IMR-90 (cell line): ENCODE measurements around the gene ATG7.

Source experiments
- CEBPB ChIP-seq: IDR thresholded peaks from 2 replicates; pipeline ENCODE4 v1.6.1; 2012; ENCODE audit warnings: low read depth, low read length, improper control_type of control experiment
- POLR2A ChIP-seq: IDR thresholded peaks from 2 replicates; pipeline ENCODE4 v1.6.1; 2012; ENCODE audit warnings: mild to moderate bottlenecking, low read depth, low read length
- RAD21 ChIP-seq: IDR thresholded peaks from 2 replicates; pipeline ENCODE4 v1.6.1; 2012; ENCODE audit warnings: low read length, improper control_type of control experiment
- RFX5 ChIP-seq: IDR thresholded peaks from 2 replicates; pipeline ENCODE4 v1.8.0; 2012; ENCODE audit warnings: low read depth, mild to moderate bottlenecking, low read length, moderate library complexity
- SMC3 ChIP-seq: fragments of 150-350 bp; IDR thresholded peaks from 2 replicates; pipeline ENCODE4 v1.6.1; 2016; ENCODE audit warnings: low read depth, mild to moderate bottlenecking, antibody characterized with exemption, low read length, moderate library complexity
- TF ChIP-seq, protein P1 (sequence below): conservative IDR thresholded peaks from 2 replicates; pipeline ENCODE4 v1.5.1; 2012; ENCODE audit warnings: mild to moderate bottlenecking, low read depth, low read length, improper control_type of control experiment

DNA sequence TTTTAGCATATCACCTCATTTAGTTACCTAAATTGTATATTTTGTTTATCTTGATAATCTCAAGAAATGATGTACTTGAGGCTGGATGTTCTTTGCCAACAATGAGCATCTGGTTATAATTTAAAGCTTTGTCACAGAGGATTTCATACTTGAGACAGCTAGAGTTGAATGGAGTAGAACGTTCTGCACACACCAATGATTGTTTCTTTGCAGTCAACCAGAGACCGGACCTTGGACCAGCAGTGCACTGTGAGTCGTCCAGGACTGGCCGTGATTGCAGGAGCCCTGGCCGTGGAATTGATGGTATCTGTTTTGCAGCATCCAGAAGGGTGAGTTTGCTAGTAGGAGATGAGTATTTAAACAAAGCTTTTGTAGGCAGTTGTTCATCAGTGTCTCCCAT lies 90.4 kb downstream of the ATG7 start:
- TF ChIP-seq, protein P1, sequence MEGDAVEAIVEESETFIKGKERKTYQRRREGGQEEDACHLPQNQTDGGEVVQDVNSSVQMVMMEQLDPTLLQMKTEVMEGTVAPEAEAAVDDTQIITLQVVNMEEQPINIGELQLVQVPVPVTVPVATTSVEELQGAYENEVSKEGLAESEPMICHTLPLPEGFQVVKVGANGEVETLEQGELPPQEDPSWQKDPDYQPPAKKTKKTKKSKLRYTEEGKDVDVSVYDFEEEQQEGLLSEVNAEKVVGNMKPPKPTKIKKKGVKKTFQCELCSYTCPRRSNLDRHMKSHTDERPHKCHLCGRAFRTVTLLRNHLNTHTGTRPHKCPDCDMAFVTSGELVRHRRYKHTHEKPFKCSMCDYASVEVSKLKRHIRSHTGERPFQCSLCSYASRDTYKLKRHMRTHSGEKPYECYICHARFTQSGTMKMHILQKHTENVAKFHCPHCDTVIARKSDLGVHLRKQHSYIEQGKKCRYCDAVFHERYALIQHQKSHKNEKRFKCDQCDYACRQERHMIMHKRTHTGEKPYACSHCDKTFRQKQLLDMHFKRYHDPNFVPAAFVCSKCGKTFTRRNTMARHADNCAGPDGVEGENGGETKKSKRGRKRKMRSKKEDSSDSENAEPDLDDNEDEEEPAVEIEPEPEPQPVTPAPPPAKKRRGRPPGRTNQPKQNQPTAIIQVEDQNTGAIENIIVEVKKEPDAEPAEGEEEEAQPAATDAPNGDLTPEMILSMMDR: no peak
- TF ChIP-seq SMC3 (no peak), POLR2A (no peak), RFX5 (no peak), RAD21 (no peak), CEBPB (0 out of 2 replicates have a peak, but pooled peaks have one; percentile 11)
